Spleen (tissue), 7 donors: ENCODE measurements around the gene LRRC37A2.
"Not testable (repeated sequence)": the region's sequence is repeated elsewhere in the genome, so short reads cannot be mapped to it uniquely, and the experiment has no call there.

Experiments used
- CTCF ChIP-seq, 11 experiments: fragments of 200-600 bp in 7 of 11; fragments of 450-650 bp in 4 of 11; sonication (generic) in 4 of 11; IDR thresholded peaks in 8 of 11; conservative IDR thresholded peaks in 3 of 11; 1 replicate in 7 of 11; 2 replicates in 4 of 11; pipeline versions ENCODE4 v1.4.0 to v1.8.0; 2016 to 2021; ENCODE audit warnings: antibody characterized with exemption in 11 of 11, inconsistent platforms in 4 of 11, mild to moderate bottlenecking in 1 of 11
- POLR2A ChIP-seq, 3 donors: fragments of 450-650 bp; IDR thresholded peaks; one replicate each; pipeline ENCODE4 v1.5.1; 2017; ENCODE audit warnings: antibody characterized with exemption in 3 of 3, mild to moderate bottlenecking in 1 of 3
- POLR2AphosphoS5 ChIP-seq, 3 donors: sonication (generic); formaldehyde crosslinking; IDR thresholded peaks; one replicate each; pipeline ENCODE4 v1.5.1; 2017; ENCODE audit warnings: antibody characterized with exemption in 3 of 3
- donor health status: DM: no; HTN: no; CAD: no; lungs with moderate emphysema.
- donor health status: DM: no; HTN: no; CAD: no.
- donor health status: DM: no; HTN: no; CAD: no.

- not testable (repeated sequence) for TF ChIP-seq CTCF (IDR thresholded peaks at IDR 0.05 in 8 of 11, conservative IDR thresholded peaks at IDR 0.05 in 3 of 11); POLR2AphosphoS5 (IDR thresholded peaks at IDR 0.05); POLR2A (IDR thresholded peaks at IDR 0.05)
These were observed 67.8 kb downstream of the LRRC37A2 start for GRCh38 chr17:46580082-46580481.
